Measurements from ENCODE around the gene CDH2. TPM values are rescaled to one million over a fixed set of nuclear protein-coding genes. Genes with fewer than 3 reads are reported as not detected.

CDH2 gene
- total RNA-seq, 4 donors from 2014 or later = 0.20 to 4.4 (median 1.1) TPM; not detected in 1

DNA sequence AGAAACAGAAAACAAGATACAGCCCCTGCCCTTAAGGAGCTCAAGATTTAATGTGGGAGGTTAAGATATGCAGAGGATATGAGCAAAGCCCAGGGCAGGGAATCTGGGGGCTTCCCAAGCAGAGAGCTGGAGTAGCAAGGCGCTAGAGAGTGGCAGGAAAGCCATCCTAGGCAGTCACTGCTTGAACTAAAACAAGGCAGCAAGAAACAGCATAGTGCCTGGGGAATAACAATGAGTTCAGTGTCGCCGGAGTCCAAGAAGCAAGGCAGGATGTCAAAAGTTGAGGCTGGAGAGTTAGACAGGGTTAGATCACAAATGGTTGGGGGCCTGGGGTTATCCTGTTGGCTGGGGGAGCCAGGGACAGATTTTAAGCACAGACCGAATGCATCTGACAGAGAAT is 24.6 kb downstream of the CDH2 start:
- 76 to 91% methylated on average over 3 to 4 of the region's 4 CpGs for WGBS, 2 donors (ENCODE audit: low coverage in 1 of 2)
- DNase-seq = no peak

DNA sequence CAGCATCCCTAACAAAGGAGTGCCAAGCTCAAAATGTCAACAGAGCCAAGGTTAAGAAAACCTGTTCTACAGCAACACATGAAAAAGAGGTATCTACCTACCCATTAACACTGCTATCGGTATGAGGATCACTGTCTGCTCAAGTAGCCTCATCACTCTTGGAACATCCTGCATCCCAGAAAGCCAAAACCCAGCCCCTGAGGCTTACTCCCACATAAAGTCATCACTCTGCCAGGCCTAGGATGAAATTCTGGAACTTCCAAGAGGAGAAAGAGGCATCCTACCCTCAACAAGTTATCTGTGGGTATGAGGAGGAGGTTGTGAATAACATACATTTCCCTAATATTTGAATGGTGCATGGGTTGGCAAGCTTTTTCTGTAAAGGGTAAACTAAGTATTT is 25.5 kb downstream of the CDH2 start:
- TF ChIP-seq POLR2AphosphoS5 (IDR thresholded peaks at IDR 0.05) (no peak), EP300 (IDR thresholded peaks at IDR 0.05; ENCODE audit: low read depth) (no peak), POLR2A (IDR thresholded peaks at IDR 0.05) (no peak)
- TF ChIP-seq, protein P1, sequence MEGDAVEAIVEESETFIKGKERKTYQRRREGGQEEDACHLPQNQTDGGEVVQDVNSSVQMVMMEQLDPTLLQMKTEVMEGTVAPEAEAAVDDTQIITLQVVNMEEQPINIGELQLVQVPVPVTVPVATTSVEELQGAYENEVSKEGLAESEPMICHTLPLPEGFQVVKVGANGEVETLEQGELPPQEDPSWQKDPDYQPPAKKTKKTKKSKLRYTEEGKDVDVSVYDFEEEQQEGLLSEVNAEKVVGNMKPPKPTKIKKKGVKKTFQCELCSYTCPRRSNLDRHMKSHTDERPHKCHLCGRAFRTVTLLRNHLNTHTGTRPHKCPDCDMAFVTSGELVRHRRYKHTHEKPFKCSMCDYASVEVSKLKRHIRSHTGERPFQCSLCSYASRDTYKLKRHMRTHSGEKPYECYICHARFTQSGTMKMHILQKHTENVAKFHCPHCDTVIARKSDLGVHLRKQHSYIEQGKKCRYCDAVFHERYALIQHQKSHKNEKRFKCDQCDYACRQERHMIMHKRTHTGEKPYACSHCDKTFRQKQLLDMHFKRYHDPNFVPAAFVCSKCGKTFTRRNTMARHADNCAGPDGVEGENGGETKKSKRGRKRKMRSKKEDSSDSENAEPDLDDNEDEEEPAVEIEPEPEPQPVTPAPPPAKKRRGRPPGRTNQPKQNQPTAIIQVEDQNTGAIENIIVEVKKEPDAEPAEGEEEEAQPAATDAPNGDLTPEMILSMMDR (IDR thresholded peaks at IDR 0.05) = no peak
- no peaks in the 10 kb centered on the region for H3K27me3 ChIP-seq
- intact Hi-C loops (cut with DNase I; ENCODE audit: low total_unique reads) = no loop called here
- WGBS, 2 donors (ENCODE audit: low coverage in 1 of 2) = 57 to 80% methylated on average over 1 of the region's 1 CpG
- no peak for DNase-seq
- H3K36me3 ChIP-seq = no peaks in the 10 kb centered on the region
- H3K4me3 ChIP-seq = no peak overlapping the region
- in situ Hi-C loops (cut with MboI; ENCODE audit: low pct_ligation_motif_present in 1 of 4, low pct_unique_long_range_greater_than_20kb in 1 of 4, low sequenced_read_pairs in 3 of 4) = no loop called here
- no peaks in the 10 kb centered on the region for H3K4me1 ChIP-seq
- no peaks in the 10 kb centered on the region for H3K9me3 ChIP-seq
- no peak overlapping the region for H3K27ac ChIP-seq

More for the DNA sequence above, 24.6 kb downstream of the CDH2 start:
- intact Hi-C loops (cut with DNase I; ENCODE audit: low total_unique reads) = no loop called here
- Histone ChIP-seq H3K27me3 (no peaks in the 10 kb centered on the region), H3K27ac (no peak overlapping the region), H3K36me3 (no peaks in the 10 kb centered on the region), H3K4me1 (no peaks in the 10 kb centered on the region), H3K4me3 (no peak overlapping the region), H3K9me3 (no peaks in the 10 kb centered on the region)
- TF ChIP-seq EP300 (IDR thresholded peaks at IDR 0.05; ENCODE audit: low read depth) = no peak
- TF ChIP-seq POLR2AphosphoS5 (IDR thresholded peaks at IDR 0.05) = no peak
- TF ChIP-seq, protein P1 (IDR thresholded peaks at IDR 0.05) = no peak
- no peak for TF ChIP-seq POLR2A (IDR thresholded peaks at IDR 0.05)
- in situ Hi-C loops (cut with MboI; ENCODE audit: low pct_ligation_motif_present in 1 of 4, low pct_unique_long_range_greater_than_20kb in 1 of 4, low sequenced_read_pairs in 3 of 4) = no loop called here

- H3K9me3 ChIP-seq = no peaks in the 10 kb centered on the region
- DNase-seq = no peak
- no peak overlapping the region for H3K27ac ChIP-seq
- 58% methylated on average over 1 of the region's 1 CpG; no CpG with 5 or more reads in 1 of the 2 donors for whole genome bisulfite sequencing, 2 donors (ENCODE audit: low coverage in 1 of 2)
- TF ChIP-seq EP300 (IDR thresholded peaks at IDR 0.05; ENCODE audit: low read depth) = no peak
- no peak for TF ChIP-seq POLR2AphosphoS5 (IDR thresholded peaks at IDR 0.05)
- TF ChIP-seq, protein P1 (IDR thresholded peaks at IDR 0.05) = no peak
- no peak for TF ChIP-seq POLR2A (IDR thresholded peaks at IDR 0.05)
- no peaks in the 10 kb centered on the region for H3K4me1 ChIP-seq
- no peaks in the 10 kb centered on the region for H3K36me3 ChIP-seq
- no peak overlapping the region for H3K4me3 ChIP-seq
- in situ Hi-C loops (cut with MboI; ENCODE audit: low pct_ligation_motif_present in 1 of 4, low pct_unique_long_range_greater_than_20kb in 1 of 4, low sequenced_read_pairs in 3 of 4) = no loop called here
- intact Hi-C loops (cut with DNase I; ENCODE audit: low total_unique reads) = no loop called here
- H3K27me3 ChIP-seq = no peaks in the 10 kb centered on the region
Observed at GRCh38 chr18:28150925-28151324, 26.0 kb downstream of the CDH2 start.

GRCh38 chr18:28149810-28150420 is 27.0 kb downstream of the CDH2 start:
- Histone ChIP-seq H3K36me3 (no peaks in the 10 kb centered on the region), H3K27me3 (no peaks in the 10 kb centered on the region), H3K9me3 (no peaks in the 10 kb centered on the region), H3K27ac (no peak overlapping the region), H3K4me1 (no peaks in the 10 kb centered on the region), H3K4me3 (no peak overlapping the region)
- DNase-seq = no peak
- intact Hi-C loops (cut with DNase I; ENCODE audit: low total_unique reads) (no loop called here), in situ Hi-C loops (cut with MboI; ENCODE audit: low pct_ligation_motif_present in 1 of 4, low pct_unique_long_range_greater_than_20kb in 1 of 4, low sequenced_read_pairs in 3 of 4) (no loop called here)
- TF ChIP-seq POLR2AphosphoS5 (IDR thresholded peaks at IDR 0.05) (no peak), POLR2A (IDR thresholded peaks at IDR 0.05) (no peak), EP300 (IDR thresholded peaks at IDR 0.05; ENCODE audit: low read depth) (no peak)
- TF ChIP-seq, protein P1 (IDR thresholded peaks at IDR 0.05) = no peak
- WGBS, 2 donors (ENCODE audit: low coverage in 1 of 2) = 83 to 86% methylated on average over 13 to 14 of the region's 14 CpGs

All from transverse colon (tissue), 4 donors.